ENCODE data around the gene RRAGC. TPM values are rescaled to one million over a fixed set of nuclear protein-coding genes. Genes with fewer than 3 reads are reported as not detected.
A peak's percentile ranks its signal among the peaks of the same experiment; 100 is the strongest.

Gene RRAGC
- total and polyA plus RNA-seq, 2 donors from 2014 or later, result 22.9 to 27.3 TPM

DNA sequence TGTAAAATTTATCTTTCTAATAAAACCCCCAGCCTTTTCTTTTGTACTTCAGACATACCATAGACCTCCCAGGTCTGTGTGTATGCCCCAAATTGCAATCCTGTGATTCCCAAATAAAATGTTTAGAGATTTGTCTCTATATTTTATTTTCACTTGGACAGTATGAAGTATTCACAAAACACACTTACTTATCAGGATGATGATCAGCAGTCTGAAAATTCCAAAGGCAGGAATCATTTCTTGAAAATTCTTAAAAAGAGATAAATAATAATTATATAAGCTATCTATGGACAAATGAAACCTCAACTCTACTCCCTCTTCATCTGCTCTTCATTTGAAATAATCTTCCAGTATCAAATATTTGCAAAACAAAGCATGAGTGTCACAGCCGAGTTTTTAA, 33.4 kb upstream of the RRAGC start:
- no peak overlapping the region for H3K9ac ChIP-seq (ENCODE audit: low read length in 3 of 3)
- H3K4me1 ChIP-seq (ENCODE audit: control insufficient read depth in 2 of 3, insufficient read depth in 2 of 3, low read depth in 1 of 3, low read length in 3 of 3), result no peaks in the 10 kb centered on the region
- no peaks in the 10 kb centered on the region for H3K9me3 ChIP-seq (ENCODE audit: control insufficient read depth in 2 of 3, insufficient read depth in 1 of 3, low read length in 3 of 3)
- FAIRE-seq (no peak), DNase-seq (no peak)
- TF ChIP-seq, protein P1, sequence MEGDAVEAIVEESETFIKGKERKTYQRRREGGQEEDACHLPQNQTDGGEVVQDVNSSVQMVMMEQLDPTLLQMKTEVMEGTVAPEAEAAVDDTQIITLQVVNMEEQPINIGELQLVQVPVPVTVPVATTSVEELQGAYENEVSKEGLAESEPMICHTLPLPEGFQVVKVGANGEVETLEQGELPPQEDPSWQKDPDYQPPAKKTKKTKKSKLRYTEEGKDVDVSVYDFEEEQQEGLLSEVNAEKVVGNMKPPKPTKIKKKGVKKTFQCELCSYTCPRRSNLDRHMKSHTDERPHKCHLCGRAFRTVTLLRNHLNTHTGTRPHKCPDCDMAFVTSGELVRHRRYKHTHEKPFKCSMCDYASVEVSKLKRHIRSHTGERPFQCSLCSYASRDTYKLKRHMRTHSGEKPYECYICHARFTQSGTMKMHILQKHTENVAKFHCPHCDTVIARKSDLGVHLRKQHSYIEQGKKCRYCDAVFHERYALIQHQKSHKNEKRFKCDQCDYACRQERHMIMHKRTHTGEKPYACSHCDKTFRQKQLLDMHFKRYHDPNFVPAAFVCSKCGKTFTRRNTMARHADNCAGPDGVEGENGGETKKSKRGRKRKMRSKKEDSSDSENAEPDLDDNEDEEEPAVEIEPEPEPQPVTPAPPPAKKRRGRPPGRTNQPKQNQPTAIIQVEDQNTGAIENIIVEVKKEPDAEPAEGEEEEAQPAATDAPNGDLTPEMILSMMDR (IDR thresholded peaks at IDR 0.05; ENCODE audit: borderline replicate concordance, extremely low read depth, insufficient read depth), result no peak
- no peak overlapping the region for H3K27ac ChIP-seq (ENCODE audit: low read depth in 2 of 2, low read length in 2 of 2)
- no peaks in the 10 kb centered on the region for H3K36me3 ChIP-seq (ENCODE audit: control insufficient read depth in 2 of 3, insufficient read depth in 3 of 3, low read length in 3 of 3)
- intact Hi-C loops (cut with DNase I), result no loop called here
- no peaks in the 10 kb centered on the region for H3K27me3 ChIP-seq (ENCODE audit: control insufficient read depth, insufficient read depth, low read length)
- no peak overlapping the region for H3K4me3 ChIP-seq (ENCODE audit: low read length in 3 of 3)

DNA sequence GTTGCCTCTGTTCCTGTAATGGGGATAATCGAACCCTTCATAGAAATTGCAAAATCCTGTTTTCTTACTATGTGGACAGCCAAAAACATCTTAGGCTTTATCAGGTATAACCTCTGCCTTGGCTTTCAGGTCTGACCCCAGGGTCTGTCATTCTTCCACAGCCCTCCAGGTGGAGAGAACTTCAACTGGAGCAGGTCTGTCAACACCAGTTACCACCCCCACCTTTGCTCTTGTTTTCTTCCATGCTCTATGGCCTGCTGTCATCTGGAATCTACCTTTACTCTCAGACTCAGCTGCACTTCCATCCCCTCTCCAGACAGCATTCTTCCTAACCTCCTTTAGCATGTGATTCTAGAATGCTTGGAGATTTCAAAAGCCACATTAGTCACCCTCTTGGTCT, 32.2 kb upstream of the RRAGC start:
- Histone ChIP-seq H3K36me3 (ENCODE audit: control insufficient read depth in 2 of 3, insufficient read depth in 3 of 3, low read length in 3 of 3) (no peaks in the 10 kb centered on the region), H3K27ac (ENCODE audit: low read depth in 2 of 2, low read length in 2 of 2) (no peak overlapping the region), H3K9ac (ENCODE audit: low read length in 3 of 3) (no peak overlapping the region), H3K9me3 (ENCODE audit: control insufficient read depth in 2 of 3, insufficient read depth in 1 of 3, low read length in 3 of 3) (no peaks in the 10 kb centered on the region), H3K27me3 (ENCODE audit: control insufficient read depth, insufficient read depth, low read length) (no peaks in the 10 kb centered on the region), H3K4me3 (ENCODE audit: low read length in 3 of 3) (no peak overlapping the region), H3K4me1 (ENCODE audit: control insufficient read depth in 2 of 3, insufficient read depth in 2 of 3, low read depth in 1 of 3, low read length in 3 of 3) (no peaks in the 10 kb centered on the region)
- TF ChIP-seq, protein P1 (IDR thresholded peaks at IDR 0.05; ENCODE audit: borderline replicate concordance, extremely low read depth, insufficient read depth), result no peak
- peak in 1 of 5 donors; percentile 1 for DNase-seq
- FAIRE-seq, result no peak
- intact Hi-C loops (cut with DNase I), result no loop called here

DNA sequence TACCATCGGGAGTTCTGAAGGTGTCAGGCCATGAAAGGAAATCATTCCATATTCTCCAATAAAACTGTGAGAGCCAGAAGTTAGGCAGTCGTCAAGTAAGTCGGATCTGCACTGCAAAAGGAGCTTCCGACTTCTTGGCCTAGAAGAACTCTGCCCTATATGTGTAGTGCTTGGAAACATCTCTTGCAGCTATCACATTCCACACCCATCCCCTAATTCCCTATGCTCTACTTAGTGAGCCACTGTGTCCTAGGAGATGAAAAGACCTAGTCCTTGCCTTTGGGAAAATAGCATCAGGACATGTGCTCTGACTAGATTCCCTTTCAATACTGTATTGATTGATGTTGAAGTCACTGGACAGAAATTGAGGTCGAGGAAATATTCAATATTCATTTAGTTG, 30.0 kb upstream of the RRAGC start:
- Histone ChIP-seq H3K9ac (ENCODE audit: low read length in 3 of 3) (no peak overlapping the region), H3K27ac (ENCODE audit: low read depth in 2 of 2, low read length in 2 of 2) (no peak overlapping the region), H3K9me3 (ENCODE audit: control insufficient read depth in 2 of 3, insufficient read depth in 1 of 3, low read length in 3 of 3) (no peaks in the 10 kb centered on the region), H3K4me1 (ENCODE audit: control insufficient read depth in 2 of 3, insufficient read depth in 2 of 3, low read depth in 1 of 3, low read length in 3 of 3) (no peaks in the 10 kb centered on the region), H3K4me3 (ENCODE audit: low read length in 3 of 3) (no peak overlapping the region), H3K27me3 (ENCODE audit: control insufficient read depth, insufficient read depth, low read length) (no peaks in the 10 kb centered on the region), H3K36me3 (ENCODE audit: control insufficient read depth in 2 of 3, insufficient read depth in 3 of 3, low read length in 3 of 3) (no peaks in the 10 kb centered on the region)
- no peak for DNase-seq
- intact Hi-C loops (cut with DNase I), result no loop called here
- FAIRE-seq, result no peak
- TF ChIP-seq, protein P1 (IDR thresholded peaks at IDR 0.05; ENCODE audit: borderline replicate concordance, extremely low read depth, insufficient read depth), result no peak
